ENCODE results near the gene SIX2.

SIX2 gene

GRCh38 chr2:44964752-44965236 is 44.5 kb downstream of the SIX2 start:
- DNase-seq, result no peak

DNA sequence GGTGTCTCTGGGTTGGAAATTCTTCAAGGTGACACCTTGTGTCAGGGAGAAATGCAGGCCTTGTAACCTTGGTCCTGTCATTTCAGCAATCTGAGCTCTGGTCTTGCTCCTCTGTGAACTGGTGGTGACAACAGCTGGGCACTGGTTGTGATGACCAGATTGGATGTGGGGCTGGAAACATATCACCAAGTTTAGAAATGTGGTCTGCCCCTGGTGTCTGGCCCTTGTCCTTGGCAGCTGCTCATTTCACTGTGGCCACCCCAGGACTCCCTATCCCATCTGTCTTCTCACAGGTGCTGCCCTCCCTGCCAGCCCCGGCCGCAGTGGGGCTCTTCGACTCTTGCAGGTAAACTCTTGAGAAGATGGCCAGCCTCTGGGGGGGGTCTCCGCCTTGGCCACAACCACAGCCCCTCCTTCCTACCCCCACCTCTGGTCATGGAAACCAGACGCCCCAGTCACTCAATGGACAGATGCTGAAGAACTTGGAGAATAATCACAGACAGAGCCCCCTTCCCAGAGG is 47.0 kb downstream of the SIX2 start:
- no peak for DNase-seq

GRCh38 chr2:44960871-44961270 is 48.4 kb downstream of the SIX2 start:
- DNase-seq, result no peak

DNA sequence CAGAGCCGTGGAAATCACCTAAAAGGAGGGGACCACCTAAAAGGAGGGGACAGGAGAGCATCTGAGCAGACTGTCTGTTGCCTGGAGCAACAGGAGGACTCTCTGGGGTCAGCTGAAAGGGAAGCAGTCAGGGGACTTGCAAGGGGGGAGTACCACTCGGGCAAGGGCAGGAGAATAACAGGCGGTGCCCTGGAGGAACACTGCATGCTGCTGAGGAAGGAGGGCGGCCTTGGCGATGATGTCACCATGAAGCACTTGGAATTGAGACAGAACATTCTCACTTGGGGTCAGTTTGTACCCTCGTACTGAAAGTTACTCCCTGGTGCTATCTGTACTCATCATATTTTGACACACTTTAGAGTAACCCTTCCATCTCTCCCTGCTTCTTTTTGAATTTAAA is 49.4 kb downstream of the SIX2 start:
- no peak for DNase-seq

GRCh38 chr2:44957656-44958327 is 51.5 kb downstream of the SIX2 start:
- DNase-seq, result no peak

DNA sequence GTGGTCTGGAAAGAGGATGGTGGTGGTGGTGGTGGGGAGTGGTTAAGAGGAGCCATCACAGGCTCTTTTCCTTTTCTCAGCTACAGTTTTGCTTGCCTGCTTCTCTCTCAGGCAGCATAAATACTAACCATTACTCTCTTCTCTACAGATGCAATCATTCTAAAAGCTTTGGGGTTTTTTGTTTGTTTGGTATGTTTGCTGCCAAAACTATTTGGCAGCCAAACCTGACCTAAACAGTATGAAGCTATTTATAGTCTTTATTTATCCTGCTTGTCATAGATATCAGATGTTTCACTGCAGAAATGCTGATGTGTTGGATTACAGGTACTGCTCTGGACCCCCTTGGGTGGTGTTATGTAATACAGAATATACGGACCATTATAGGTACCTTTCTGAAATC is 52.4 kb downstream of the SIX2 start:
- DNase-seq, result no peak

DNA sequence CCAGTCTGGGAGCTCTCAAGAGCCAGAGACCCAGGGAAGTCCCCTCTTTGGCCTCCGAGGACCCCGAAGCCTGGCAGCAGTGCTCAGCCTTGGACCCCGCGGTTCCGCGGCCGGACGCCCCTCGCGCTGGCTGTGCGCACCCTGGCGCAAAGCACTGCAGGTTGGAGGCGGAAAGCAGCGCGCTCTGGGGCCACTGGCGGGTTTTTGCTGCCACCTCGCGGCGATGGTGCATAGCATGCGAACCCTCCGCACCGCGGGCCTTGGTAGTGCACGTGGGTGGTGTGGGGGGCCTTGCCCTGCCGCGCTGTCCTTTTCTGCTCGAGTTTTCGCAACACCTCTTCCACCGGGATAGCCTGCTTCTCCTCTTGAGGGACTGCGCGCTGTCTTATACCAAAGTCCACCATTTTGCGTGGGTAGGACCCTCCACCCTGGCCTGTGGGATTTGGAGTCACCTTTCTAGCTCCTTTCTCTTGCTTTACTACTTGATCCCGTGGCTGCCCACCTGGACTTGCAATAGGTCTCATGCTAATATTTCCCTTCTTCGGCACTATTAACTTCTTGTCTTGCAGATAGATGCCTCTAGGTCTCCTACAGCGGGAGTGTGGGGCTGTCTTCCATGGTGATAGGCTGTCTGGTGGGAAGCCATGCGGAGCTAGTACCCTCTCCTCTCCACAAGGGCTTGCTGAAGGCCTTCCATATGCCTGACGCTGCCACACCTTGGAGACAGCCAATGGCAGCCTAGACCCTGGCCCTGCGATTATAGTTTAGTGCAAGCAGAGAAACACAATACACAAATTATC is 53.5 kb downstream of the SIX2 start:
- DNase-seq, result peak; percentile 83

Data from activated naive CD4-positive, alpha-beta T cell treated with anti-CD3 and anti-CD28 coated beads, Interleukin-2, amount 50 U/mL, for 16 hours (primary cell).